SK-N-SH (cell line): ENCODE results near the gene ZNF775. TPM values are rescaled to one million over a fixed set of nuclear protein-coding genes. Genes with fewer than 3 reads are reported as not detected.

Experiments used
- CTCF ChIA-PET: fragments of 300-600, 350-600 bp; formaldehyde crosslinking; extraction: SDS; loops from one replicate; lab custom pipeline; 2021; lab: Yijun Ruan, JAX
- POLR2A ChIA-PET: fragments of 350-600 bp; sonication (Branson Sonifier 250); formaldehyde crosslinking; extraction: SDS; loops from one replicate; lab custom pipeline; 2020; ENCODE audit warnings: antibody characterized with exemption, inconsistent platforms; lab: Yijun Ruan, JAX
- DNase-seq: peaks from one replicate; pipeline ENCODE4 v3.0.0; 2012
- H2AFZ ChIP-seq: fragments of 200-600 bp; sonication (generic); 2 replicates; pipeline ENCODE4 v1.8.1; 2016; ENCODE audit warnings: antibody characterized with exemption, mild to moderate bottlenecking, low read depth
- H3F3A ChIP-seq: fragments of 200-600 bp; sonication (generic); replicated peaks from 2 replicates; pipeline ENCODE3; 2016; ENCODE audit warnings: antibody characterized with exemption, mild to moderate bottlenecking; ENCODE audit not compliant: insufficient read depth
- H3K27ac ChIP-seq, 2 experiments: fragments of 200-500 bp in 1 of 2; fragments of 200-600 bp in 1 of 2; sonication (Bioruptor generic) in 1 of 2; sonication (generic), shearing (Covaris generic) in 1 of 2; 2 replicates each; pipeline versions ENCODE4 v1.5.1 to v1.6.1; 2014 to 2016; ENCODE audit warnings: low read depth in 2 of 2, inconsistent platforms in 1 of 2, low read length in 1 of 2, mild to moderate bottlenecking in 1 of 2, mixed read lengths in 1 of 2
- H3K27me3 ChIP-seq: fragments of 200-600 bp; sonication (generic), shearing (Covaris generic); 2 replicates; pipeline ENCODE4 v1.6.1; 2016; ENCODE audit warnings: mixed run types; ENCODE audit not compliant: insufficient read depth
- H3K36me3 ChIP-seq, 2 experiments: fragments of 200-500 bp in 1 of 2; fragments of 200-600 bp in 1 of 2; sonication (Bioruptor generic) in 1 of 2; sonication (generic) in 1 of 2; replicated peaks in 1 of 2; 2 replicates each; pipeline versions ENCODE3 to v1.5.1; 2014 to 2016; ENCODE audit warnings: low read length in 1 of 2, mild to moderate bottlenecking in 1 of 2; ENCODE audit not compliant: insufficient read depth in 2 of 2, control insufficient read depth in 1 of 2
- H3K4me1 ChIP-seq, 2 experiments: fragments of 200-500 bp in 1 of 2; fragments of 200-600 bp in 1 of 2; sonication (Bioruptor generic) in 1 of 2; sonication (generic), shearing (Covaris generic) in 1 of 2; 2 replicates each; pipeline versions ENCODE4 v1.5.1 to v1.6.1; 2014 to 2016; ENCODE audit warnings: low read depth in 1 of 2, low read length in 1 of 2, mixed run types in 1 of 2; ENCODE audit not compliant: insufficient read depth in 2 of 2, control insufficient read depth in 1 of 2
- H3K4me2 ChIP-seq: fragments of 200-600 bp; sonication (generic), shearing (Covaris generic); 2 replicates; pipeline ENCODE4 v1.6.1; 2017; ENCODE audit warnings: mixed run types
- H3K4me3 ChIP-seq, 2 experiments: fragments of 200-500 bp in 1 of 2; fragments of 200-600 bp in 1 of 2; sonication (Bioruptor generic) in 1 of 2; sonication (generic), shearing (Covaris generic) in 1 of 2; 2 replicates each; pipeline versions ENCODE4 v1.5.1 to v1.8.1; 2014 to 2016; ENCODE audit warnings: low read depth in 2 of 2, inconsistent platforms in 1 of 2, low read length in 1 of 2, mild to moderate bottlenecking in 1 of 2, mixed read lengths in 1 of 2, moderate library complexity in 1 of 2
- H3K79me2 ChIP-seq: fragments of 200-600 bp; sonication (generic); 2 replicates; pipeline ENCODE4 v1.8.1; 2017; ENCODE audit warnings: mild to moderate bottlenecking; ENCODE audit not compliant: insufficient read depth
- H3K9ac ChIP-seq: fragments of 200-600 bp; sonication (generic); 2 replicates; pipeline ENCODE4 v1.6.1; 2017; ENCODE audit warnings: mixed run types
- H3K9me2 ChIP-seq: fragments of 200-600 bp; sonication (generic); 2 replicates; pipeline ENCODE4 v1.6.1; 2017; ENCODE audit warnings: mixed run types
- H3K9me3 ChIP-seq: fragments of 200-600 bp; sonication (generic); 2 replicates; pipeline ENCODE4 v1.6.1; 2017; ENCODE audit warnings: mixed run types, mild to moderate bottlenecking, moderate library complexity
- H4K20me1 ChIP-seq: fragments of 200-600 bp; sonication (generic); 2 replicates; pipeline ENCODE4 v1.6.1; 2017; ENCODE audit warnings: mild to moderate bottlenecking, mixed run types; ENCODE audit not compliant: insufficient read depth
- ELF1 ChIP-seq: IDR thresholded peaks from 2 replicates; pipeline ENCODE4 v1.4.0; 2012
- EP300 ChIP-seq, 2 experiments: IDR thresholded peaks; 2 replicates each; pipeline versions ENCODE4 v1.4.0 to v1.6.1; 2012; ENCODE audit warnings: borderline replicate concordance in 1 of 2, low read depth in 1 of 2, low read length in 1 of 2
- FOXJ3 ChIP-seq: sonication (generic); formaldehyde crosslinking; IDR thresholded peaks from 2 replicates; pipeline ENCODE4 v1.5.1; 2020; ENCODE audit warnings: mild to moderate bottlenecking, missing genetic modification reagents
- FOXM1 ChIP-seq: IDR thresholded peaks from 2 replicates; pipeline ENCODE4 v1.4.0; 2012; ENCODE audit warnings: low read depth, mild to moderate bottlenecking
- GABPA ChIP-seq: IDR thresholded peaks from 2 replicates; pipeline ENCODE4 v1.4.0; 2012; ENCODE audit warnings: low read depth, mild to moderate bottlenecking
- JUND ChIP-seq: IDR thresholded peaks from 2 replicates; pipeline ENCODE4 v1.4.0; 2012
- MXI1 ChIP-seq: IDR thresholded peaks from 2 replicates; pipeline ENCODE4 v1.6.1; 2012; ENCODE audit warnings: mild to moderate bottlenecking, low read depth, low read length, improper control_type of control experiment
- RCOR1 ChIP-seq: fragments of 150-350 bp; IDR thresholded peaks from 2 replicates; pipeline ENCODE4 v1.6.1; 2017; ENCODE audit warnings: antibody characterized with exemption, low read length
- RFX5 ChIP-seq: IDR thresholded peaks from 2 replicates; pipeline ENCODE4 v1.6.1; 2012; ENCODE audit warnings: mild to moderate bottlenecking, improper control_type of control experiment, low read length
- RXRA ChIP-seq: IDR thresholded peaks from 2 replicates; pipeline ENCODE4 v1.4.0; 2012; ENCODE audit warnings: low read depth, mild to moderate bottlenecking, borderline replicate concordance
- SIN3A ChIP-seq: IDR thresholded peaks from 2 replicates; pipeline ENCODE4 v1.6.1; 2012; ENCODE audit warnings: low read depth, mild to moderate bottlenecking, low read length, moderate library complexity, borderline replicate concordance
- SMC3 ChIP-seq: IDR thresholded peaks from 2 replicates; pipeline ENCODE4 v1.6.1; 2012; ENCODE audit warnings: low read depth, low read length, improper control_type of control experiment
- TAF1 ChIP-seq: IDR thresholded peaks from 2 replicates; pipeline ENCODE4 v1.6.1; 2012; ENCODE audit warnings: low read depth, mild to moderate bottlenecking, low read length, moderate library complexity, borderline replicate concordance
- TEAD4 ChIP-seq: IDR thresholded peaks from 2 replicates; pipeline ENCODE4 v1.4.0; 2012; ENCODE audit warnings: mild to moderate bottlenecking, borderline replicate concordance; ENCODE audit not compliant: insufficient read depth
- WGBS: methylation state at CpG from one replicate; pipeline ENCODE4 v1.1.6; 2017; ENCODE audit warnings: low lambda C conversion rate; 5-methylcytosine and 5-hydroxymethylcytosine counted together
- polyA plus RNA-seq, 3 experiments: library from polyadenylated mRNA; depleted of rRNA; stranded (reverse); fragments of >200 nt; gene quantifications; 2 replicates each; pipeline ENCODE4 v1.2.3, GENCODE V29; 2012
- TF ChIP-seq, protein P1 (sequence below): IDR thresholded peaks from 2 replicates; pipeline ENCODE4 v1.4.0; 2012; ENCODE audit warnings: low read depth, borderline replicate concordance
- TF ChIP-seq, protein P2 (sequence below): fragments of 150-350 bp; IDR thresholded peaks from 2 replicates; pipeline ENCODE4 v1.6.1; 2017; ENCODE audit warnings: antibody characterized with exemption, low read length, low read depth, borderline replicate concordance
- TF ChIP-seq, protein P3 (sequence below): IDR thresholded peaks from 2 replicates; pipeline ENCODE4 v1.6.1; 2012; ENCODE audit warnings: mild to moderate bottlenecking, low read depth, low read length, moderate library complexity
- TF ChIP-seq, protein P4 (sequence below): fragments of 150-350 bp; IDR thresholded peaks from 2 replicates; pipeline ENCODE4 v1.6.1; 2016; ENCODE audit warnings: mild to moderate bottlenecking, low read depth, low read length
- TF ChIP-seq, protein P5 (sequence below): IDR thresholded peaks from 2 replicates; pipeline ENCODE4 v1.4.0; 2012; ENCODE audit warnings: low read depth, borderline replicate concordance
- TF ChIP-seq, protein P6 (sequence below): IDR thresholded peaks from 2 replicates; pipeline ENCODE4 v1.4.0; 2012; ENCODE audit warnings: low read depth

The ZNF775 gene
- polyA plus RNA-seq, 1 of the 3 experiments (the other 2 are of a cell fraction), result 5.0 TPM

DNA sequence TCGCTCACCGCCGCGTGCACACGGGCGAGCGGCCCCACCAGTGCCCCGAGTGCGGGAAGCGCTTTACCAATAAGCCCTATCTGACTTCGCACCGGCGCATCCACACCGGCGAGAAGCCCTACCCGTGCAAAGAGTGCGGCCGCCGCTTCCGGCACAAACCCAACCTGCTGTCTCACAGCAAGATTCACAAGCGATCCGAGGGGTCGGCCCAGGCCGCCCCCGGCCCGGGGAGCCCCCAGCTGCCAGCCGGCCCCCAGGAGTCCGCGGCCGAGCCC is 7.2 kb upstream of the ZNF775 start:
- no peak for TF ChIP-seq RFX5
- TF ChIP-seq, protein P1, sequence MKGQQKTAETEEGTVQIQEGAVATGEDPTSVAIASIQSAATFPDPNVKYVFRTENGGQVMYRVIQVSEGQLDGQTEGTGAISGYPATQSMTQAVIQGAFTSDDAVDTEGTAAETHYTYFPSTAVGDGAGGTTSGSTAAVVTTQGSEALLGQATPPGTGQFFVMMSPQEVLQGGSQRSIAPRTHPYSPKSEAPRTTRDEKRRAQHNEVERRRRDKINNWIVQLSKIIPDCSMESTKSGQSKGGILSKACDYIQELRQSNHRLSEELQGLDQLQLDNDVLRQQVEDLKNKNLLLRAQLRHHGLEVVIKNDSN, result no peak
- no peak for TF ChIP-seq EP300 (IDR thresholded peaks at IDR 0.05; ENCODE audit: borderline replicate concordance in 1 of 2, low read depth in 1 of 2, low read length in 1 of 2)
- TF ChIP-seq ELF1, result no peak
- no peak for TF ChIP-seq FOXM1
- no peak for TF ChIP-seq SMC3
- TF ChIP-seq SIN3A, result no peak
- no peak for TF ChIP-seq JUND
- TF ChIP-seq TEAD4, result no peak
- no peak for TF ChIP-seq GABPA
- TF ChIP-seq RCOR1, result no peak
- TF ChIP-seq, protein P2, sequence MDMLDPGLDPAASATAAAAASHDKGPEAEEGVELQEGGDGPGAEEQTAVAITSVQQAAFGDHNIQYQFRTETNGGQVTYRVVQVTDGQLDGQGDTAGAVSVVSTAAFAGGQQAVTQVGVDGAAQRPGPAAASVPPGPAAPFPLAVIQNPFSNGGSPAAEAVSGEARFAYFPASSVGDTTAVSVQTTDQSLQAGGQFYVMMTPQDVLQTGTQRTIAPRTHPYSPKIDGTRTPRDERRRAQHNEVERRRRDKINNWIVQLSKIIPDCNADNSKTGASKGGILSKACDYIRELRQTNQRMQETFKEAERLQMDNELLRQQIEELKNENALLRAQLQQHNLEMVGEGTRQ, result no peak
- no peak for TF ChIP-seq TAF1
- TF ChIP-seq MXI1, result no peak
- TF ChIP-seq, protein P3, sequence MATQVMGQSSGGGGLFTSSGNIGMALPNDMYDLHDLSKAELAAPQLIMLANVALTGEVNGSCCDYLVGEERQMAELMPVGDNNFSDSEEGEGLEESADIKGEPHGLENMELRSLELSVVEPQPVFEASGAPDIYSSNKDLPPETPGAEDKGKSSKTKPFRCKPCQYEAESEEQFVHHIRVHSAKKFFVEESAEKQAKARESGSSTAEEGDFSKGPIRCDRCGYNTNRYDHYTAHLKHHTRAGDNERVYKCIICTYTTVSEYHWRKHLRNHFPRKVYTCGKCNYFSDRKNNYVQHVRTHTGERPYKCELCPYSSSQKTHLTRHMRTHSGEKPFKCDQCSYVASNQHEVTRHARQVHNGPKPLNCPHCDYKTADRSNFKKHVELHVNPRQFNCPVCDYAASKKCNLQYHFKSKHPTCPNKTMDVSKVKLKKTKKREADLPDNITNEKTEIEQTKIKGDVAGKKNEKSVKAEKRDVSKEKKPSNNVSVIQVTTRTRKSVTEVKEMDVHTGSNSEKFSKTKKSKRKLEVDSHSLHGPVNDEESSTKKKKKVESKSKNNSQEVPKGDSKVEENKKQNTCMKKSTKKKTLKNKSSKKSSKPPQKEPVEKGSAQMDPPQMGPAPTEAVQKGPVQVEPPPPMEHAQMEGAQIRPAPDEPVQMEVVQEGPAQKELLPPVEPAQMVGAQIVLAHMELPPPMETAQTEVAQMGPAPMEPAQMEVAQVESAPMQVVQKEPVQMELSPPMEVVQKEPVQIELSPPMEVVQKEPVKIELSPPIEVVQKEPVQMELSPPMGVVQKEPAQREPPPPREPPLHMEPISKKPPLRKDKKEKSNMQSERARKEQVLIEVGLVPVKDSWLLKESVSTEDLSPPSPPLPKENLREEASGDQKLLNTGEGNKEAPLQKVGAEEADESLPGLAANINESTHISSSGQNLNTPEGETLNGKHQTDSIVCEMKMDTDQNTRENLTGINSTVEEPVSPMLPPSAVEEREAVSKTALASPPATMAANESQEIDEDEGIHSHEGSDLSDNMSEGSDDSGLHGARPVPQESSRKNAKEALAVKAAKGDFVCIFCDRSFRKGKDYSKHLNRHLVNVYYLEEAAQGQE, result no peak
- TF ChIP-seq, protein P4, sequence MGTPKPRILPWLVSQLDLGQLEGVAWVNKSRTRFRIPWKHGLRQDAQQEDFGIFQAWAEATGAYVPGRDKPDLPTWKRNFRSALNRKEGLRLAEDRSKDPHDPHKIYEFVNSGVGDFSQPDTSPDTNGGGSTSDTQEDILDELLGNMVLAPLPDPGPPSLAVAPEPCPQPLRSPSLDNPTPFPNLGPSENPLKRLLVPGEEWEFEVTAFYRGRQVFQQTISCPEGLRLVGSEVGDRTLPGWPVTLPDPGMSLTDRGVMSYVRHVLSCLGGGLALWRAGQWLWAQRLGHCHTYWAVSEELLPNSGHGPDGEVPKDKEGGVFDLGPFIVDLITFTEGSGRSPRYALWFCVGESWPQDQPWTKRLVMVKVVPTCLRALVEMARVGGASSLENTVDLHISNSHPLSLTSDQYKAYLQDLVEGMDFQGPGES, result no peak
- TF ChIP-seq, protein P5, sequence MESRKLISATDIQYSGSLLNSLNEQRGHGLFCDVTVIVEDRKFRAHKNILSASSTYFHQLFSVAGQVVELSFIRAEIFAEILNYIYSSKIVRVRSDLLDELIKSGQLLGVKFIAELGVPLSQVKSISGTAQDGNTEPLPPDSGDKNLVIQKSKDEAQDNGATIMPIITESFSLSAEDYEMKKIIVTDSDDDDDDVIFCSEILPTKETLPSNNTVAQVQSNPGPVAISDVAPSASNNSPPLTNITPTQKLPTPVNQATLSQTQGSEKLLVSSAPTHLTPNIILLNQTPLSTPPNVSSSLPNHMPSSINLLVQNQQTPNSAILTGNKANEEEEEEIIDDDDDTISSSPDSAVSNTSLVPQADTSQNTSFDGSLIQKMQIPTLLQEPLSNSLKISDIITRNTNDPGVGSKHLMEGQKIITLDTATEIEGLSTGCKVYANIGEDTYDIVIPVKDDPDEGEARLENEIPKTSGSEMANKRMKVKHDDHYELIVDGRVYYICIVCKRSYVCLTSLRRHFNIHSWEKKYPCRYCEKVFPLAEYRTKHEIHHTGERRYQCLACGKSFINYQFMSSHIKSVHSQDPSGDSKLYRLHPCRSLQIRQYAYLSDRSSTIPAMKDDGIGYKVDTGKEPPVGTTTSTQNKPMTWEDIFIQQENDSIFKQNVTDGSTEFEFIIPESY, result no peak
- no peak for TF ChIP-seq RXRA
- TF ChIP-seq, protein P6, sequence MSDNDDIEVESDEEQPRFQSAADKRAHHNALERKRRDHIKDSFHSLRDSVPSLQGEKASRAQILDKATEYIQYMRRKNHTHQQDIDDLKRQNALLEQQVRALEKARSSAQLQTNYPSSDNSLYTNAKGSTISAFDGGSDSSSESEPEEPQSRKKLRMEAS, result no peak
- TF ChIP-seq FOXJ3 (CRISPR knock-in tag), result no peak
- peaks cover 9 to 35% of the 10 kb centered on the region in 2 experiments; a peak in 3 of 4 replicates for H3K4me1 ChIP-seq
- H3K9me3 ChIP-seq, result no peaks in the 10 kb centered on the region
- H3K27ac ChIP-seq, result no peak overlapping the region
- no peaks in the 10 kb centered on the region for H3K9me2 ChIP-seq
- no peak overlapping the region for H3K9ac ChIP-seq
- no peaks in the 10 kb centered on the region for H4K20me1 ChIP-seq
- peaks cover 19 to 49% of the 10 kb centered on the region in 2 experiments for H3K36me3 ChIP-seq
- H3K79me2 ChIP-seq, result peaks cover 48% of the 10 kb centered on the region
- H3K27me3 ChIP-seq, result no peaks in the 10 kb centered on the region
- POLR2A ChIA-PET, result no interaction called here
- H3F3A ChIP-seq, result peaks cover 23% of the 10 kb centered on the region
- H3K4me2 ChIP-seq, result no peak overlapping the region
- CTCF ChIA-PET, result interaction anchor here (7.4 kb wide), 1 partner anchor 16 kb away, joined by 57 read pairs; no protein-coding TSS in a partner anchor
- no peak for DNase-seq
- 97% methylated on average over 15 of the region's 30 CpGs for WGBS
- H2AFZ ChIP-seq, result no peak overlapping the region
- H3K4me3 ChIP-seq, result no peak overlapping the region
